PC-3 (cell line): ENCODE measurements around the gene MMRN2.

Source experiments
- EZH2 ChIP-seq: fragments of 300-600 bp; sonication (generic); IDR thresholded peaks from one replicate; pipeline ENCODE4 v1.6.1; 2017; ENCODE audit warnings: antibody characterized with exemption, mild to moderate bottlenecking, low read length; ENCODE audit not compliant: unreplicated experiment
- TF ChIP-seq, protein P1 (sequence below): fragments of 300-600 bp; sonication (generic); conservative IDR thresholded peaks from 2 replicates; pipeline ENCODE4 v1.5.1; 2017; ENCODE audit warnings: antibody characterized with exemption, low read depth, mild to moderate bottlenecking, low read length

DNA sequence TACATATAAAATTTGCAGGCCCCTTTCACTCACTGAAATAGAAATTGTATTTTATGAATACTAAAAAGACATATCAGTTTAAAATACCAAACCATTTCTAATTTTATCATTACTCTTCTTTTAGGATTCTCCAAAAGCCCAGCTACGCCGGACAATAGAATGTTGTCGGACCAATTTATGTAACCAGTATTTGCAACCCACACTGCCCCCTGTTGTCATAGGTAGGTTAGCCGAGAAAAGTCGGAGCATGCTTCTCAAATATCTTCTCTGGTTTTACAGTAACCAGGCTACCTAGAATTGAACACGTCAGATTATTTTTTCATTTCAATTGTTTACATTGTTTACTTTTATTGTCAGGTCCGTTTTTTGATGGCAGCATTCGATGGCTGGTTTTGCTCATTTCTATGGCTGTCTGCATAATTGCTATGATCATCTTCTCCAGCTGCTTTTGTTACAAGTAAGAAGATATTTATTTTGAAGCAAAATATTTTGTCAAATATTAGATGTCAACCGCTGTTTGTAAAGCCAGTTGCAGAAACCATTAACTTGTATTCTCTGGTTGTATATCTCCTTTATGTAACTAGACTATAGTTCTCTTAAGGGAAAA lies 57.6 kb downstream of the MMRN2 start:
- no peak for TF ChIP-seq EZH2
- TF ChIP-seq, protein P1, sequence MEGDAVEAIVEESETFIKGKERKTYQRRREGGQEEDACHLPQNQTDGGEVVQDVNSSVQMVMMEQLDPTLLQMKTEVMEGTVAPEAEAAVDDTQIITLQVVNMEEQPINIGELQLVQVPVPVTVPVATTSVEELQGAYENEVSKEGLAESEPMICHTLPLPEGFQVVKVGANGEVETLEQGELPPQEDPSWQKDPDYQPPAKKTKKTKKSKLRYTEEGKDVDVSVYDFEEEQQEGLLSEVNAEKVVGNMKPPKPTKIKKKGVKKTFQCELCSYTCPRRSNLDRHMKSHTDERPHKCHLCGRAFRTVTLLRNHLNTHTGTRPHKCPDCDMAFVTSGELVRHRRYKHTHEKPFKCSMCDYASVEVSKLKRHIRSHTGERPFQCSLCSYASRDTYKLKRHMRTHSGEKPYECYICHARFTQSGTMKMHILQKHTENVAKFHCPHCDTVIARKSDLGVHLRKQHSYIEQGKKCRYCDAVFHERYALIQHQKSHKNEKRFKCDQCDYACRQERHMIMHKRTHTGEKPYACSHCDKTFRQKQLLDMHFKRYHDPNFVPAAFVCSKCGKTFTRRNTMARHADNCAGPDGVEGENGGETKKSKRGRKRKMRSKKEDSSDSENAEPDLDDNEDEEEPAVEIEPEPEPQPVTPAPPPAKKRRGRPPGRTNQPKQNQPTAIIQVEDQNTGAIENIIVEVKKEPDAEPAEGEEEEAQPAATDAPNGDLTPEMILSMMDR = peak; percentile 73
